ENCODE measurements around the gene PLXND1.

Gene PLXND1

GRCh38 chr3:129567939-129568338, 38.5 kb downstream of the PLXND1 start:
- DNase-seq (ENCODE audit: insufficient read length, low spot score), result no peak
- no peak for FAIRE-seq

GRCh38 chr3:129567176-129567705, 39.2 kb downstream of the PLXND1 start:
- FAIRE-seq (no peak), DNase-seq (ENCODE audit: insufficient read length, low spot score) (no peak)

GRCh38 chr3:129565902-129566301, 40.6 kb downstream of the PLXND1 start:
- DNase-seq (ENCODE audit: insufficient read length, low spot score) (no peak), FAIRE-seq (no peak)

- FAIRE-seq, result no peak
- DNase-seq (ENCODE audit: insufficient read length, low spot score), result no peak
Measured at GRCh38 chr3:129564981-129565644, 41.4 kb downstream of the PLXND1 start.

GRCh38 chr3:129563850-129564535, 42.5 kb downstream of the PLXND1 start:
- DNase-seq (ENCODE audit: insufficient read length, low spot score) (no peak), FAIRE-seq (no peak)

GRCh38 chr3:129563332-129563731, 43.1 kb downstream of the PLXND1 start:
- FAIRE-seq (no peak), DNase-seq (ENCODE audit: insufficient read length, low spot score) (no peak)

- DNase-seq (ENCODE audit: insufficient read length, low spot score), result no peak
- no peak for FAIRE-seq
Measured at GRCh38 chr3:129562803-129563202, 43.7 kb downstream of the PLXND1 start.

GRCh38 chr3:129561619-129562248, 44.7 kb downstream of the PLXND1 start:
- DNase-seq (ENCODE audit: insufficient read length, low spot score) (no peak), FAIRE-seq (no peak)

GRCh38 chr3:129560911-129561594, 45.4 kb downstream of the PLXND1 start:
- FAIRE-seq (no peak), DNase-seq (ENCODE audit: insufficient read length, low spot score) (no peak)

- DNase-seq (ENCODE audit: insufficient read length, low spot score), result no peak
- no peak for FAIRE-seq
Measured at GRCh38 chr3:129560269-129560787, 46.1 kb downstream of the PLXND1 start.

- no peak for FAIRE-seq
Measured at GRCh38 chr3:129559565-129560079, 46.9 kb downstream of the PLXND1 start.

GRCh38 chr3:129558772-129559564, 47.5 kb downstream of the PLXND1 start:
- no peak for DNase-seq (ENCODE audit: insufficient read length, low spot score)

More at GRCh38 chr3:129559565-129560079, 46.9 kb downstream of the PLXND1 start:
- DNase-seq (ENCODE audit: insufficient read length, low spot score), result no peak

GRCh38 chr3:129558081-129558771, 48.2 kb downstream of the PLXND1 start:
- DNase-seq (ENCODE audit: insufficient read length, low spot score), result no peak

More at GRCh38 chr3:129558772-129559564, 47.5 kb downstream of the PLXND1 start:
- FAIRE-seq, result no peak

GRCh38 chr3:129557548-129557894, 49.0 kb downstream of the PLXND1 start:
- FAIRE-seq, result no peak
- no peak for DNase-seq (ENCODE audit: insufficient read length, low spot score)

More at GRCh38 chr3:129558081-129558771, 48.2 kb downstream of the PLXND1 start:
- FAIRE-seq, result no peak

- DNase-seq (ENCODE audit: insufficient read length, low spot score) (no peak), FAIRE-seq (no peak)
Measured at GRCh38 chr3:129556890-129557547, 49.5 kb downstream of the PLXND1 start.

- DNase-seq (ENCODE audit: insufficient read length, low spot score) (no peak), FAIRE-seq (no peak)
Measured at GRCh38 chr3:129556358-129556695, 50.1 kb downstream of the PLXND1 start.

GRCh38 chr3:129555616-129556357, 50.7 kb downstream of the PLXND1 start:
- DNase-seq (ENCODE audit: insufficient read length, low spot score) (no peak), FAIRE-seq (no peak)

- DNase-seq (ENCODE audit: insufficient read length, low spot score), result no peak
- FAIRE-seq, result no peak
Measured at GRCh38 chr3:129555153-129555550, 51.3 kb downstream of the PLXND1 start.
